Nucleus accumbens (tissue), 56 donors: ENCODE measurements around the gene SRSF10.

Source experiments
- DNase-seq, 56 donors: peaks; one replicate each; lab custom pipeline; 2025; lab: John Stamatoyannopoulos, UW

SRSF10 gene

DNA sequence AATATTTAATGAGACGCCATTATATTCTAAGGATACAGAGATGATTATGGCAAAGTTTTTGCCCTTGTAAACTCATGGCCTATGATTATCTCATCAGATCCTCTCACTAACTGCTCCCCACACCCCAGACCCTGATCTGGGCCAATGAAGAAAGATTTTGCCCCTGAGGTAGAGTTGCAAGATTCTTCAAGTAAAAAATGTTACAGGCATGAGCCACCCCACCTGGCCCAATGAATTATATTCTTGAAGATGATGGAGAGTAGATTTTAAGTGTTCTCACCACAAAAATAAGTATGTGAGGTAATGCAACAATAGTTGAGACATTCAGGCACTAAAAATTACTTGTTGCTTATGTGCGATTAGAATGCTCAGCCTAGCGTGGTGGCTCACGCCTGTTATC is 65.2 kb downstream of the SRSF10 start:
- no peak for DNase-seq
